HG03280 (cell line): ENCODE data around the gene AKR1C1.
"Not testable (repeated sequence)": the region's sequence is repeated elsewhere in the genome, so short reads cannot be mapped to it uniquely, and the experiment has no call there.

ENCODE experiments used
- ATAC-seq: cut with Tn5 transposase; IDR thresholded peaks from one replicate; pipeline ENCODE4 v1.9.1; 2021; ENCODE audit warnings: mild to moderate bottlenecking, moderate library complexity; ENCODE audit not compliant: unreplicated experiment

AKR1C1 gene

GRCh38 chr10:5014200-5014910 lies 51.1 kb downstream of the AKR1C1 start:
- not testable (repeated sequence) for ATAC-seq

GRCh38 chr10:5014936-5015335 lies 51.7 kb downstream of the AKR1C1 start:
- no peak for ATAC-seq

GRCh38 chr10:5018134-5018533 lies 54.9 kb downstream of the AKR1C1 start:
- no peak for ATAC-seq

- ATAC-seq = not testable (repeated sequence)
Measured at GRCh38 chr10:5018671-5019277, 55.6 kb downstream of the AKR1C1 start.

- not testable (repeated sequence) for ATAC-seq
Measured at GRCh38 chr10:5019770-5020612, 56.8 kb downstream of the AKR1C1 start.

GRCh38 chr10:5021624-5022290 lies 58.5 kb downstream of the AKR1C1 start:
- ATAC-seq = not testable (repeated sequence)

GRCh38 chr10:5023177-5023805 lies 60.1 kb downstream of the AKR1C1 start:
- no peak for ATAC-seq

GRCh38 chr10:5025461-5025881 lies 62.3 kb downstream of the AKR1C1 start:
- ATAC-seq = not testable (repeated sequence)

GRCh38 chr10:5030989-5031388 lies 67.8 kb downstream of the AKR1C1 start:
- ATAC-seq = no peak

GRCh38 chr10:5031588-5031987 lies 68.4 kb downstream of the AKR1C1 start:
- ATAC-seq = not testable (repeated sequence)

- ATAC-seq = not testable (repeated sequence)
Measured at GRCh38 chr10:5032444-5032843, 69.2 kb downstream of the AKR1C1 start.
